Neural cell (in vitro differentiated cells): Measurements from ENCODE around the gene TFF2.

Experiments
- EP300 ChIP-seq: fragments of 450-650 bp; conservative IDR thresholded peaks from 2 replicates; pipeline ENCODE4 v1.6.1; 2014; ENCODE audit warnings: antibody characterized with exemption, mild to moderate bottlenecking, moderate library complexity; ENCODE audit not compliant: poor library complexity, severe bottlenecking
- EZH2 ChIP-seq: fragments of 200-600, 300-800 bp; shearing (Covaris generic), sonication (generic); IDR thresholded peaks from 2 replicates; pipeline ENCODE4 v1.6.1; 2014; ENCODE audit warnings: antibody characterized with exemption, low read length, borderline replicate concordance, mild to moderate bottlenecking; ENCODE audit not compliant: insufficient read depth, poor library complexity, severe bottlenecking
- POLR2AphosphoS5 ChIP-seq: IDR thresholded peaks from 2 replicates; pipeline ENCODE4 v1.6.1; 2012
- REST ChIP-seq: IDR thresholded peaks from 2 replicates; pipeline ENCODE4 v1.6.1; 2012; ENCODE audit warnings: borderline replicate concordance
- SMC3 ChIP-seq: fragments of 450-650 bp; conservative IDR thresholded peaks from 2 replicates; pipeline ENCODE4 v1.6.1; 2014; ENCODE audit warnings: antibody characterized with exemption, mild to moderate bottlenecking, moderate library complexity; ENCODE audit not compliant: poor library complexity
- TAF1 ChIP-seq: IDR thresholded peaks from 2 replicates; pipeline ENCODE4 v1.6.1; 2012; ENCODE audit warnings: low read depth
- TF ChIP-seq, protein P1 (sequence below): fragments of 450-650 bp; IDR thresholded peaks from 2 replicates; pipeline ENCODE4 v1.5.1; 2014; ENCODE audit warnings: antibody characterized with exemption, mild to moderate bottlenecking, moderate library complexity; ENCODE audit not compliant: poor library complexity, severe bottlenecking

DNA sequence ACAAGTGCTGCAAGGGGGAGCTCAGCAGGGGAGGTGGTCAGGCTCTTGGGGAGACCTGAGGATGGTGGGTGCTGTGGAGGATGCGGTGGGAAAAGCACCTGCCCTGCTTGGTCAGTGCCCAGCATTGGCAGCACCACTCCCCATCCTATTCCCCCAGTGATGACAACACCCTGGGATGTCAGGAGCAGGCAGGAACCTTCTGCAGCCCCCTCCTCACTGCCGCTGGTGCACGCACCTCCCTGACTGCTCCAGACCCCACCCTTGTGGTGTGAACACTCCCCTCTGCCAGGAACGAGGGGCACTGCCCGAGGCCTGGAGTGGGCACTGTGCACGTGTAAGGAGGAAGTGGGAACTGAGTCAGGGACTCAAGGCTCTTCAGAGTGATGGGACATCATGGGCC lies 32.5 kb upstream of the TFF2 start:
- TF ChIP-seq, protein P1, sequence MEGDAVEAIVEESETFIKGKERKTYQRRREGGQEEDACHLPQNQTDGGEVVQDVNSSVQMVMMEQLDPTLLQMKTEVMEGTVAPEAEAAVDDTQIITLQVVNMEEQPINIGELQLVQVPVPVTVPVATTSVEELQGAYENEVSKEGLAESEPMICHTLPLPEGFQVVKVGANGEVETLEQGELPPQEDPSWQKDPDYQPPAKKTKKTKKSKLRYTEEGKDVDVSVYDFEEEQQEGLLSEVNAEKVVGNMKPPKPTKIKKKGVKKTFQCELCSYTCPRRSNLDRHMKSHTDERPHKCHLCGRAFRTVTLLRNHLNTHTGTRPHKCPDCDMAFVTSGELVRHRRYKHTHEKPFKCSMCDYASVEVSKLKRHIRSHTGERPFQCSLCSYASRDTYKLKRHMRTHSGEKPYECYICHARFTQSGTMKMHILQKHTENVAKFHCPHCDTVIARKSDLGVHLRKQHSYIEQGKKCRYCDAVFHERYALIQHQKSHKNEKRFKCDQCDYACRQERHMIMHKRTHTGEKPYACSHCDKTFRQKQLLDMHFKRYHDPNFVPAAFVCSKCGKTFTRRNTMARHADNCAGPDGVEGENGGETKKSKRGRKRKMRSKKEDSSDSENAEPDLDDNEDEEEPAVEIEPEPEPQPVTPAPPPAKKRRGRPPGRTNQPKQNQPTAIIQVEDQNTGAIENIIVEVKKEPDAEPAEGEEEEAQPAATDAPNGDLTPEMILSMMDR: no peak
- TF ChIP-seq EZH2 (no peak), SMC3 (no peak), EP300 (no peak), POLR2AphosphoS5 (no peak), REST (no peak), TAF1 (no peak)
